SK-N-SH (cell line): ENCODE results near the gene ADAMTS17. TPM values are rescaled to one million over a fixed set of nuclear protein-coding genes. Genes with fewer than 3 reads are reported as not detected.

Experiments
- CTCF ChIA-PET: fragments of 300-600, 350-600 bp; formaldehyde crosslinking; extraction: SDS; loops from one replicate; lab custom pipeline; 2021; lab: Yijun Ruan, JAX
- POLR2A ChIA-PET: fragments of 350-600 bp; sonication (Branson Sonifier 250); formaldehyde crosslinking; extraction: SDS; loops from one replicate; lab custom pipeline; 2020; ENCODE audit warnings: antibody characterized with exemption, inconsistent platforms; lab: Yijun Ruan, JAX
- DNase-seq: peaks from one replicate; pipeline ENCODE4 v3.0.0; 2012
- H2AFZ ChIP-seq: fragments of 200-600 bp; sonication (generic); 2 replicates; pipeline ENCODE4 v1.8.1; 2016; ENCODE audit warnings: antibody characterized with exemption, mild to moderate bottlenecking, low read depth
- H3F3A ChIP-seq: fragments of 200-600 bp; sonication (generic); replicated peaks from 2 replicates; pipeline ENCODE3; 2016; ENCODE audit warnings: antibody characterized with exemption, mild to moderate bottlenecking; ENCODE audit not compliant: insufficient read depth
- H3K27ac ChIP-seq, 2 experiments: fragments of 200-500 bp in 1 of 2; fragments of 200-600 bp in 1 of 2; sonication (Bioruptor generic) in 1 of 2; sonication (generic), shearing (Covaris generic) in 1 of 2; 2 replicates each; pipeline versions ENCODE4 v1.5.1 to v1.6.1; 2014 to 2016; ENCODE audit warnings: low read depth in 2 of 2, inconsistent platforms in 1 of 2, low read length in 1 of 2, mild to moderate bottlenecking in 1 of 2, mixed read lengths in 1 of 2
- H3K27me3 ChIP-seq: fragments of 200-600 bp; sonication (generic), shearing (Covaris generic); 2 replicates; pipeline ENCODE4 v1.6.1; 2016; ENCODE audit warnings: mixed run types; ENCODE audit not compliant: insufficient read depth
- H3K36me3 ChIP-seq, 2 experiments: fragments of 200-500 bp in 1 of 2; fragments of 200-600 bp in 1 of 2; sonication (Bioruptor generic) in 1 of 2; sonication (generic) in 1 of 2; replicated peaks in 1 of 2; 2 replicates each; pipeline versions ENCODE3 to v1.5.1; 2014 to 2016; ENCODE audit warnings: low read length in 1 of 2, mild to moderate bottlenecking in 1 of 2; ENCODE audit not compliant: insufficient read depth in 2 of 2, control insufficient read depth in 1 of 2
- H3K4me1 ChIP-seq, 2 experiments: fragments of 200-500 bp in 1 of 2; fragments of 200-600 bp in 1 of 2; sonication (Bioruptor generic) in 1 of 2; sonication (generic), shearing (Covaris generic) in 1 of 2; 2 replicates each; pipeline versions ENCODE4 v1.5.1 to v1.6.1; 2014 to 2016; ENCODE audit warnings: low read depth in 1 of 2, low read length in 1 of 2, mixed run types in 1 of 2; ENCODE audit not compliant: insufficient read depth in 2 of 2, control insufficient read depth in 1 of 2
- H3K4me2 ChIP-seq: fragments of 200-600 bp; sonication (generic), shearing (Covaris generic); 2 replicates; pipeline ENCODE4 v1.6.1; 2017; ENCODE audit warnings: mixed run types
- H3K4me3 ChIP-seq, 2 experiments: fragments of 200-500 bp in 1 of 2; fragments of 200-600 bp in 1 of 2; sonication (Bioruptor generic) in 1 of 2; sonication (generic), shearing (Covaris generic) in 1 of 2; 2 replicates each; pipeline versions ENCODE4 v1.5.1 to v1.8.1; 2014 to 2016; ENCODE audit warnings: low read depth in 2 of 2, inconsistent platforms in 1 of 2, low read length in 1 of 2, mild to moderate bottlenecking in 1 of 2, mixed read lengths in 1 of 2, moderate library complexity in 1 of 2
- H3K79me2 ChIP-seq: fragments of 200-600 bp; sonication (generic); 2 replicates; pipeline ENCODE4 v1.8.1; 2017; ENCODE audit warnings: mild to moderate bottlenecking; ENCODE audit not compliant: insufficient read depth
- H3K9ac ChIP-seq: fragments of 200-600 bp; sonication (generic); 2 replicates; pipeline ENCODE4 v1.6.1; 2017; ENCODE audit warnings: mixed run types
- H3K9me2 ChIP-seq: fragments of 200-600 bp; sonication (generic); 2 replicates; pipeline ENCODE4 v1.6.1; 2017; ENCODE audit warnings: mixed run types
- H3K9me3 ChIP-seq: fragments of 200-600 bp; sonication (generic); 2 replicates; pipeline ENCODE4 v1.6.1; 2017; ENCODE audit warnings: mixed run types, mild to moderate bottlenecking, moderate library complexity
- H4K20me1 ChIP-seq: fragments of 200-600 bp; sonication (generic); 2 replicates; pipeline ENCODE4 v1.6.1; 2017; ENCODE audit warnings: mild to moderate bottlenecking, mixed run types; ENCODE audit not compliant: insufficient read depth
- EZH2phosphoT487 ChIP-seq: fragments of 200-600 bp; sonication (generic); IDR thresholded peaks from 2 replicates; pipeline ENCODE4 v1.6.1; 2017; ENCODE audit warnings: low read depth, mixed run types, mild to moderate bottlenecking, antibody characterized with exemption, moderate library complexity, borderline replicate concordance
- FOXJ3 ChIP-seq: sonication (generic); formaldehyde crosslinking; IDR thresholded peaks from 2 replicates; pipeline ENCODE4 v1.5.1; 2020; ENCODE audit warnings: mild to moderate bottlenecking, missing genetic modification reagents
- IRF3 ChIP-seq: fragments of 150-350 bp; IDR thresholded peaks from 2 replicates; pipeline ENCODE4 v1.6.1; 2016; ENCODE audit warnings: mild to moderate bottlenecking, low read depth, low read length
- MAX ChIP-seq: IDR thresholded peaks from 2 replicates; pipeline ENCODE4 v1.4.0; 2012; ENCODE audit warnings: low read depth
- PBX3 ChIP-seq: IDR thresholded peaks from 2 replicates; pipeline ENCODE4; 2012
- RCOR1 ChIP-seq: fragments of 150-350 bp; IDR thresholded peaks from 2 replicates; pipeline ENCODE4 v1.6.1; 2017; ENCODE audit warnings: antibody characterized with exemption, low read length
- SMC3 ChIP-seq: IDR thresholded peaks from 2 replicates; pipeline ENCODE4 v1.6.1; 2012; ENCODE audit warnings: low read depth, low read length, improper control_type of control experiment
- TAF1 ChIP-seq: IDR thresholded peaks from 2 replicates; pipeline ENCODE4 v1.6.1; 2012; ENCODE audit warnings: low read depth, mild to moderate bottlenecking, low read length, moderate library complexity, borderline replicate concordance
- TEAD4 ChIP-seq: IDR thresholded peaks from 2 replicates; pipeline ENCODE4 v1.4.0; 2012; ENCODE audit warnings: mild to moderate bottlenecking, borderline replicate concordance; ENCODE audit not compliant: insufficient read depth
- YY1 ChIP-seq: IDR thresholded peaks from 2 replicates; pipeline ENCODE4 v1.4.0; 2012; ENCODE audit warnings: low read depth, mild to moderate bottlenecking
- ZBTB33 ChIP-seq: IDR thresholded peaks from 2 replicates; pipeline ENCODE4 v1.4.0; 2012; ENCODE audit warnings: low read depth, borderline replicate concordance
- WGBS: methylation state at CpG from one replicate; pipeline ENCODE4 v1.1.6; 2017; ENCODE audit warnings: low lambda C conversion rate; 5-methylcytosine and 5-hydroxymethylcytosine counted together
- polyA plus RNA-seq, 3 experiments: library from polyadenylated mRNA; depleted of rRNA; stranded (reverse); fragments of >200 nt; gene quantifications; 2 replicates each; pipeline ENCODE4 v1.2.3, GENCODE V29; 2012

Gene ADAMTS17
- polyA plus RNA-seq, 1 of the 3 experiments (the other 2 are of a cell fraction): not detected

- TF ChIP-seq ZBTB33 (no peak), FOXJ3 (CRISPR knock-in tag) (no peak), PBX3 (no peak), SMC3 (no peak), RCOR1 (no peak)
These were observed 3.5 kb downstream of the ADAMTS17 start (continued) for GRCh38 chr15:100338247-100338646.

GRCh38 chr15:100337096-100338044, 4.4 kb downstream of the ADAMTS17 start:
- peaks cover 0 to 34% of the 10 kb centered on the region in 2 experiments; a peak in 1 of 4 replicates for H3K4me1 ChIP-seq
- no peak overlapping the region for H3K4me2 ChIP-seq
- H3K9me3 ChIP-seq: no peaks in the 10 kb centered on the region
- no peak overlapping the region for H3K27ac ChIP-seq
- H3K9me2 ChIP-seq: no peaks in the 10 kb centered on the region
- H3K4me3 ChIP-seq: no peak overlapping the region
- ChIA-PET CTCF (interaction anchor here (0.7 to 8.1 kb wide), 19 partner anchors 10 to 670 kb away, joined by 3 to 169 read pairs (median 4); no protein-coding TSS in a partner anchor), POLR2A (no interaction called here)
- no peaks in the 10 kb centered on the region for H3F3A ChIP-seq
- no peak for DNase-seq
- no peaks in the 10 kb centered on the region for H3K27me3 ChIP-seq
- 54% methylated on average over 17 of the region's 17 CpGs for WGBS
- no peak overlapping the region for H2AFZ ChIP-seq
- H3K9ac ChIP-seq: no peak overlapping the region
- H3K36me3 ChIP-seq: no peaks in the 10 kb centered on the region
- no peaks in the 10 kb centered on the region for H3K79me2 ChIP-seq
- TF ChIP-seq RCOR1 (no peak), MAX (no peak), TAF1 (no peak), TEAD4 (no peak), ZBTB33 (no peak), YY1 (no peak), IRF3 (no peak), EZH2phosphoT487 (no peak)
- no peaks in the 10 kb centered on the region for H4K20me1 ChIP-seq
